Measurements from ENCODE around the gene USP6NL.
A peak's percentile ranks its signal among the peaks of the same experiment; 100 is the strongest.

The USP6NL gene

GRCh38 chr10:11478807-11479206 is 132.6 kb downstream of the USP6NL start:
- DNase-seq (ENCODE audit: low spot score), result no peak

GRCh38 chr10:11475831-11476434 is 135.5 kb downstream of the USP6NL start:
- no peak for DNase-seq (ENCODE audit: low spot score)

- DNase-seq (ENCODE audit: low spot score), result no peak
Measured at GRCh38 chr10:11473128-11473760, 138.2 kb downstream of the USP6NL start.

GRCh38 chr10:11472158-11472753 is 139.2 kb downstream of the USP6NL start:
- DNase-seq (ENCODE audit: low spot score), result peak; percentile 77

- no peak for DNase-seq (ENCODE audit: low spot score)
Measured at GRCh38 chr10:11469575-11470391, 141.7 kb downstream of the USP6NL start.

GRCh38 chr10:11468126-11468742 is 143.2 kb downstream of the USP6NL start:
- DNase-seq (ENCODE audit: low spot score), result no peak

GRCh38 chr10:11465406-11465805 is 146.0 kb downstream of the USP6NL start:
- no peak for DNase-seq (ENCODE audit: low spot score)

GRCh38 chr10:11463111-11463510 is 148.3 kb downstream of the USP6NL start:
- DNase-seq (ENCODE audit: low spot score), result no peak

GRCh38 chr10:11462071-11462470 is 149.4 kb downstream of the USP6NL start:
- DNase-seq (ENCODE audit: low spot score), result no peak

DNA sequence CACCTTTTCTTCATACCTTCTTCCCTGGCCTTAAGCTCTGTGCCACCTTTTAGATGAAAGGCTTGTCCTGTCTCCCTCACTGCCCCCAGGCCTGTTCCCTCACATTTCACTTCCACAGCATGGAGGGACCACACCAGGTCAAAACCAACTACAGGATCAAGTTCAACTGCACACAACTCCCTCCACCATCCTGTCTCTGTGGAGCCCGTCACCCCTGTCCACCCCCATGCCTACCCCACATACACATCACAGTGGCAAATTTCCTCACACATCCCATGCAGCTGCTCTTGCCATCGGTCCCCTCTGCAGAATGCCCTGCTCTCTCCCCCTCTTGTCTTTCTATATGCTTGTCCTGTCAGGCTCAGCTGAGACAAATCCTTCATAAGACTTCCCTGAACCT is 154.1 kb downstream of the USP6NL start:
- DNase-seq (ENCODE audit: low spot score), result no peak

DNA sequence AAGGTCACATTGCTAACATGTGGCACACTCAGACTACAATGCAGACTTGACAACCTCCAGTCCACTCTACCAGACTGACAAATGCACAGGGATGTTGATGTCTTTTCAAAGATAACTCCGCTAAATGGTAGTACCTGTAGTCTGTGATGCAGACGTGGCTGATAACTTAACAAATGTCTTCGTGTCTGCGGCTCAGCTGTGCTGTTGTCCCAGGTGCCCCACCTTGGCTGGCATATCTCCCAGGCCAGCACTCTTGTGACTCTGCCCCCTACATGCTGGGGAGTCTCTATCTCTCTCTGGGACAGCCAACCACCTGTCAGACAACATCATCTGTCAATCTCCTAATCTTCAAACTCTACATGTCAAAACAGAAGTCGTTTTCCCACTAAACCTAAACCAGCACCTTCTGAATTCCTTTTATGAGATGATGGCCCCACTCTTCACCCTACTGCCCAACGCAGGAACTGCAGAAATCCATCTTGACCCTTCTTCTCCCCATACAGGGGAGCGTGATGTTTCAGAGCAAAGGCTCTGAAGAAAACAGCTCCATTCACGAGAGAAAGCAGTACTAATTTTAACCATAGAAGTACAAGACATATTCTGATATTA is 156.4 kb downstream of the USP6NL start:
- DNase-seq (ENCODE audit: low spot score), result no peak

GRCh38 chr10:11454160-11454559 is 157.3 kb downstream of the USP6NL start:
- no peak for DNase-seq (ENCODE audit: low spot score)

DNA sequence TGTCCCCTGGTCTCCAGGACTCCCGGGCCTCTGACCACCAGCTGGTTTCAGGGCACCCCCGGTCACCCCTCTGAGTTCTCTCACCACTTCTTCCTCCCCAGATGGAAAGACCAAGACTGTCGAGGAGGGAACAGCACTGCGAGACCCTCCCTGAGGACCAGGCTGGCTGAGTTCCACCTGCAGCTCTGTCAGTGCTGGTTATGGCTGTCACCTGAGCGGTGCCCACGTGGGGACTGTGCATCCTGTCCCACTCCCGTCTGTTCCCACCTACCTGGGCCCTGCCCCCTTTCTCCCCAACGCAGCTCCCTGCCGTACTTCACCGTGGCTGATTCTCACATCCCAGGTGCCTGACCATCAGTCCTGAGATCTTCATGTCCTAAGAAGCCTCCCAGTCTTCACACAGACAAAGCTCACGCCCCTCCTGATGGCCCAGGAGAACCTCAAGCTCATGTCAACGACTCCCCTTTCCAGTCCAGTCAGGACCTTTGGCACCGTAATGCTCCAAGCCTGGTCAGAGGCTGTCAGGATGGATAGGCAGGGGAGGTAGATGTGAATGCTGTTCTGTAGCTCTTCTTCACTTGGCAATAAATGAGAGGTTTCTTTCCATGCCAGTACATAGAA is 159.7 kb downstream of the USP6NL start:
- DNase-seq (ENCODE audit: low spot score), result no peak

- no peak for DNase-seq (ENCODE audit: low spot score)
Measured at GRCh38 chr10:11450427-11450826, 161.0 kb downstream of the USP6NL start.

DNA sequence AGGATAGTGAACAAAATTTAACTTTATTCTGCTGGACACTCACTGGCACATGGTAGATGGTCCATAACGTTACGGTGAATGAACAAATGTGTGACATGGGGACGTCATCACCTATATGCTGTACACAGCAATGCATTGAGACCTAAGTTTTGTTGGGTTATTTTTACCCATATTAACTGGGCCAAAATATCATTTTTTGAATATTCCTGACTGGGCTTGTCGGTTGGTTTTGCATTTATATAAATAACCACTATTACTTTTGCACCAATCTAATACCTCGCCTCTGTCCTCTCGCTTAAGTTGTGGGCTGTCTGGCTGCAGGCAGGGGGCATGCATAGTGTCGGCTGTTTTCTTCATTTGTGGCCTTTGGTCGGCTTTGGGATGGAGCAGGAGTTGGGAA is 161.7 kb downstream of the USP6NL start:
- no peak for DNase-seq (ENCODE audit: low spot score)

DNA sequence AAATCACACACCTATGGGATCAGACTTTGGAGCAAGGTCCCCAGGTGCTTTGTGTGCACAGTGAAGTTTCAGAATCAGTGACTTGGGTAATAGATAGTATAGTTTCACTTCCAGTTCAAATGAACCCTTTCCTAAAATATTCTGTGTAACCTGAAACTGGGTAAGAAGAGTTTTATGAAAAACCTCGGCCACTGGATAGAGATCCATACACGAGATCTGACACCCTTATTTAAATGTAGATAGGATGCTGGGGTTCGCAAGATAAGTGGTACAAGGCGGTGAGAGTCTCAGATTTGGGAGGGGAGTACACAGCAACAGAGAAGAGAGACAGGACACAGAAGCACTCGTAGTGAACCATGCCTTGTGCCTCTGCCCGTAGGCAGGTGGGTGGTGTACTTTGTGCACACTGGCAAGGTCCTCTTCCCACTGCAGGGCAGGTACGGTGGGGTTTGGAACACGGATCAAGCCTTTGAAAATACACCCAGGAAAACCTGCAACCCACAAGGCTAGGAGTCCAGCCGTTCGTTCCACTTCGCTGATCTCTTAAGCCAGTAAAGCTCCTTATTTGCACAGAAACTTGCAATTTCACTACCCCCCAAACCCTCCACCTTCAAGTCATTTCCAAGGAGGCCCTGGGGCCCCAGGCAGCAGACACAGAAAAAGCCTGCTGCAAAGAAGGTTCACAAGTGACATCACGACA is 162.8 kb downstream of the USP6NL start:
- no peak for DNase-seq (ENCODE audit: low spot score)

- DNase-seq (ENCODE audit: low spot score), result no peak
Measured at GRCh38 chr10:11448190-11448544, 163.3 kb downstream of the USP6NL start.

GRCh38 chr10:11447586-11447985 is 163.9 kb downstream of the USP6NL start:
- DNase-seq (ENCODE audit: low spot score), result no peak

GRCh38 chr10:11446864-11447263 is 164.6 kb downstream of the USP6NL start:
- DNase-seq (ENCODE audit: low spot score), result no peak

DNA sequence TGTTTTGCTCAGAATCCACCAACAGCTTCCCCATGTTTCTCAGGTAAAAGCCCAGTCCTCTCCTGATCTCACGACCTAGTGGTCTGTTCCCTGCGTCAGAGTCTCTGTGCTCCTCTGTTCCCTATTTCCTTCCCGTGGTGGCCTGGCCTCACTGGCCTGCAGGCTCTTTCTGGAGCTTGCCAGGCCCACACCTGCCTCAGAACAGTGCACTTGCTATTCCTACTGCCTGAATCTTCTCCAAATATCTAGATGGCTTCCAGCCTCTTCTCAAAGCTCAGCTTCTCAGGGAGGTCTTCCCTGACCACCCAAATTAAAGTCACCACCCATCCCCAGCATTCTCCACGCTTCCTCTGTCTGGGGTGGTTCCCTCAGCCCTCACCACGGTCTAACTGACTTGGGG is 165.3 kb downstream of the USP6NL start:
- no peak for DNase-seq (ENCODE audit: low spot score)
